ENCODE data around the gene WDR62. TPM values are rescaled to one million over a fixed set of nuclear protein-coding genes. Genes with fewer than 3 reads are reported as not detected.

WDR62 gene
- total and polyA plus RNA-seq, 2 of the 8 experiments (the other 6 are each of a cell fraction or from before 2014, with no cell fraction given), result 28.2 to 39.5 TPM

DNA sequence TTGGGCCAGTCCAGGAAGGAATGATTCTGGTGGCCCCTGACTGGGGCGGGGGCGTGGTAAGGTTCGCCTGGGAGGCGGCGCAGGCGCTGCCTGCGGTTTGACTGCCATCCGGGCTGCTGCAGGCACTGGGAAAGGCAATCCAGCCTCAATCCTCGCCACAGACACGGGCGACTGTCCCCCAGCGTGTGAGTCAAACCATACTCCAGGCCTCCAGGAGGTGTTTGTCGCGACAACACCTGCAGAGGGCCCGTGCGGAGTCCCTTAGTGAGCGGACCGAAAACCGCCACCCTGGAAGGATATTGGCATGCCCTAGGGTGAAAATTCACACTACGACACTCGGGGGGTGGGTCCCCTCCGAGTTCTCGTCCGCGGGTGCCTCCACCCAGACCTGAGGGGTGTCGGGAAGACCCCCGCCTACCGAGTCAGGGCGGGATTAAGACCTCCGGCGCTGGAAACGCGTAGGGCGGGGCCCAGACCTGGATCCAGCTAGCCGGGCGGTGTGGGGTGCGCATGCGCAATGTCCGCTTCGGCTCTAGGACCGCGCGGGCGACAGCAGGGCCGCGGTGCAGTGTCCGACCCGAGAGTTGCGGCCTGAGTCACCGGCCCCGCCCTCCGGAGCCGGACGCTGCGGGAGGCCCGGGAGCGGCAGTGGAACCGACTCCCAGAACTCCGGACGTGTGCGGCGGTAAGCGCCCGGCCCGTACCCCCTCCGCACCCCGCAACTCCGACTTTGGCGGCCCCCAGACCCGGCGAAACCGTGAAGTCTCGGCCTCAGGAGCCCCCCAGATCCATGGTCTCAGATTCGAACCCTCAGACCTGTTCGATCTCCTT lies 85.0 kb downstream of the WDR62 start, which contains the start of gene CAPNS1 (continued):
- TF ChIP-seq POU5F1 (IDR thresholded peaks at IDR 0.05; ENCODE audit: low read depth, low read length) (no peak), FOSL1 (IDR thresholded peaks at IDR 0.05; ENCODE audit: insufficient read depth, low read depth, low read length) (peak; percentile 99), TEAD4 (IDR thresholded peaks at IDR 0.05; ENCODE audit: low read depth, low read length) (no peak), NRF1 (IDR thresholded peaks at IDR 0.05; ENCODE audit: low read depth, low read length) (peak; percentile 84), CREB1 (IDR thresholded peaks at IDR 0.05) (peak; percentile 77), SP2 (IDR thresholded peaks at IDR 0.05; ENCODE audit: low read length) (no peak)
- TF ChIP-seq, protein P1, sequence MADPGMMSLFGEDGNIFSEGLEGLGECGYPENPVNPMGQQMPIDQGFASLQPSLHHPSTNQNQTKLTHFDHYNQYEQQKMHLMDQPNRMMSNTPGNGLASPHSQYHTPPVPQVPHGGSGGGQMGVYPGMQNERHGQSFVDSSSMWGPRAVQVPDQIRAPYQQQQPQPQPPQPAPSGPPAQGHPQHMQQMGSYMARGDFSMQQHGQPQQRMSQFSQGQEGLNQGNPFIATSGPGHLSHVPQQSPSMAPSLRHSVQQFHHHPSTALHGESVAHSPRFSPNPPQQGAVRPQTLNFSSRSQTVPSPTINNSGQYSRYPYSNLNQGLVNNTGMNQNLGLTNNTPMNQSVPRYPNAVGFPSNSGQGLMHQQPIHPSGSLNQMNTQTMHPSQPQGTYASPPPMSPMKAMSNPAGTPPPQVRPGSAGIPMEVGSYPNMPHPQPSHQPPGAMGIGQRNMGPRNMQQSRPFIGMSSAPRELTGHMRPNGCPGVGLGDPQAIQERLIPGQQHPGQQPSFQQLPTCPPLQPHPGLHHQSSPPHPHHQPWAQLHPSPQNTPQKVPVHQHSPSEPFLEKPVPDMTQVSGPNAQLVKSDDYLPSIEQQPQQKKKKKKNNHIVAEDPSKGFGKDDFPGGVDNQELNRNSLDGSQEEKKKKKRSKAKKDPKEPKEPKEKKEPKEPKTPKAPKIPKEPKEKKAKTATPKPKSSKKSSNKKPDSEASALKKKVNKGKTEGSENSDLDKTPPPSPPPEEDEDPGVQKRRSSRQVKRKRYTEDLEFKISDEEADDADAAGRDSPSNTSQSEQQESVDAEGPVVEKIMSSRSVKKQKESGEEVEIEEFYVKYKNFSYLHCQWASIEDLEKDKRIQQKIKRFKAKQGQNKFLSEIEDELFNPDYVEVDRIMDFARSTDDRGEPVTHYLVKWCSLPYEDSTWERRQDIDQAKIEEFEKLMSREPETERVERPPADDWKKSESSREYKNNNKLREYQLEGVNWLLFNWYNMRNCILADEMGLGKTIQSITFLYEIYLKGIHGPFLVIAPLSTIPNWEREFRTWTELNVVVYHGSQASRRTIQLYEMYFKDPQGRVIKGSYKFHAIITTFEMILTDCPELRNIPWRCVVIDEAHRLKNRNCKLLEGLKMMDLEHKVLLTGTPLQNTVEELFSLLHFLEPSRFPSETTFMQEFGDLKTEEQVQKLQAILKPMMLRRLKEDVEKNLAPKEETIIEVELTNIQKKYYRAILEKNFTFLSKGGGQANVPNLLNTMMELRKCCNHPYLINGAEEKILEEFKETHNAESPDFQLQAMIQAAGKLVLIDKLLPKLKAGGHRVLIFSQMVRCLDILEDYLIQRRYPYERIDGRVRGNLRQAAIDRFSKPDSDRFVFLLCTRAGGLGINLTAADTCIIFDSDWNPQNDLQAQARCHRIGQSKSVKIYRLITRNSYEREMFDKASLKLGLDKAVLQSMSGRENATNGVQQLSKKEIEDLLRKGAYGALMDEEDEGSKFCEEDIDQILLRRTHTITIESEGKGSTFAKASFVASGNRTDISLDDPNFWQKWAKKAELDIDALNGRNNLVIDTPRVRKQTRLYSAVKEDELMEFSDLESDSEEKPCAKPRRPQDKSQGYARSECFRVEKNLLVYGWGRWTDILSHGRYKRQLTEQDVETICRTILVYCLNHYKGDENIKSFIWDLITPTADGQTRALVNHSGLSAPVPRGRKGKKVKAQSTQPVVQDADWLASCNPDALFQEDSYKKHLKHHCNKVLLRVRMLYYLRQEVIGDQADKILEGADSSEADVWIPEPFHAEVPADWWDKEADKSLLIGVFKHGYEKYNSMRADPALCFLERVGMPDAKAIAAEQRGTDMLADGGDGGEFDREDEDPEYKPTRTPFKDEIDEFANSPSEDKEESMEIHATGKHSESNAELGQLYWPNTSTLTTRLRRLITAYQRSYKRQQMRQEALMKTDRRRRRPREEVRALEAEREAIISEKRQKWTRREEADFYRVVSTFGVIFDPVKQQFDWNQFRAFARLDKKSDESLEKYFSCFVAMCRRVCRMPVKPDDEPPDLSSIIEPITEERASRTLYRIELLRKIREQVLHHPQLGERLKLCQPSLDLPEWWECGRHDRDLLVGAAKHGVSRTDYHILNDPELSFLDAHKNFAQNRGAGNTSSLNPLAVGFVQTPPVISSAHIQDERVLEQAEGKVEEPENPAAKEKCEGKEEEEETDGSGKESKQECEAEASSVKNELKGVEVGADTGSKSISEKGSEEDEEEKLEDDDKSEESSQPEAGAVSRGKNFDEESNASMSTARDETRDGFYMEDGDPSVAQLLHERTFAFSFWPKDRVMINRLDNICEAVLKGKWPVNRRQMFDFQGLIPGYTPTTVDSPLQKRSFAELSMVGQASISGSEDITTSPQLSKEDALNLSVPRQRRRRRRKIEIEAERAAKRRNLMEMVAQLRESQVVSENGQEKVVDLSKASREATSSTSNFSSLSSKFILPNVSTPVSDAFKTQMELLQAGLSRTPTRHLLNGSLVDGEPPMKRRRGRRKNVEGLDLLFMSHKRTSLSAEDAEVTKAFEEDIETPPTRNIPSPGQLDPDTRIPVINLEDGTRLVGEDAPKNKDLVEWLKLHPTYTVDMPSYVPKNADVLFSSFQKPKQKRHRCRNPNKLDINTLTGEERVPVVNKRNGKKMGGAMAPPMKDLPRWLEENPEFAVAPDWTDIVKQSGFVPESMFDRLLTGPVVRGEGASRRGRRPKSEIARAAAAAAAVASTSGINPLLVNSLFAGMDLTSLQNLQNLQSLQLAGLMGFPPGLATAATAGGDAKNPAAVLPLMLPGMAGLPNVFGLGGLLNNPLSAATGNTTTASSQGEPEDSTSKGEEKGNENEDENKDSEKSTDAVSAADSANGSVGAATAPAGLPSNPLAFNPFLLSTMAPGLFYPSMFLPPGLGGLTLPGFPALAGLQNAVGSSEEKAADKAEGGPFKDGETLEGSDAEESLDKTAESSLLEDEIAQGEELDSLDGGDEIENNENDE (IDR thresholded peaks at IDR 0.05; ENCODE audit: insufficient replicate concordance, low read length), result no peak
- TF ChIP-seq, protein P2, sequence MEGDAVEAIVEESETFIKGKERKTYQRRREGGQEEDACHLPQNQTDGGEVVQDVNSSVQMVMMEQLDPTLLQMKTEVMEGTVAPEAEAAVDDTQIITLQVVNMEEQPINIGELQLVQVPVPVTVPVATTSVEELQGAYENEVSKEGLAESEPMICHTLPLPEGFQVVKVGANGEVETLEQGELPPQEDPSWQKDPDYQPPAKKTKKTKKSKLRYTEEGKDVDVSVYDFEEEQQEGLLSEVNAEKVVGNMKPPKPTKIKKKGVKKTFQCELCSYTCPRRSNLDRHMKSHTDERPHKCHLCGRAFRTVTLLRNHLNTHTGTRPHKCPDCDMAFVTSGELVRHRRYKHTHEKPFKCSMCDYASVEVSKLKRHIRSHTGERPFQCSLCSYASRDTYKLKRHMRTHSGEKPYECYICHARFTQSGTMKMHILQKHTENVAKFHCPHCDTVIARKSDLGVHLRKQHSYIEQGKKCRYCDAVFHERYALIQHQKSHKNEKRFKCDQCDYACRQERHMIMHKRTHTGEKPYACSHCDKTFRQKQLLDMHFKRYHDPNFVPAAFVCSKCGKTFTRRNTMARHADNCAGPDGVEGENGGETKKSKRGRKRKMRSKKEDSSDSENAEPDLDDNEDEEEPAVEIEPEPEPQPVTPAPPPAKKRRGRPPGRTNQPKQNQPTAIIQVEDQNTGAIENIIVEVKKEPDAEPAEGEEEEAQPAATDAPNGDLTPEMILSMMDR (IDR thresholded peaks at IDR 0.05; ENCODE audit: control extremely low read depth in 1 of 3, insufficient read depth in 1 of 3, low read depth in 1 of 3, low read length in 3 of 3), result peak in 2 of 3 experiments; percentile 4 to 14; a peak in 2 of 4 replicates
